Upper lobe of left lung (tissue), 6 donors: Measurements from ENCODE around the gene RB1. TPM values are rescaled to one million over a fixed set of nuclear protein-coding genes. Genes with fewer than 3 reads are reported as not detected.

Source experiments
- ATAC-seq, 2 donors: fragments of 200-7000 bp; cut with Tn5 transposase; one replicate each; pipeline ENCODE4 v1.9.1; 2022; ENCODE audit warnings: mild to moderate bottlenecking in 2 of 2, moderate library complexity in 2 of 2; ENCODE audit not compliant: low FRiP score in 2 of 2
- DNase-seq, 2 donors: peaks; one replicate each; pipeline ENCODE4 v3.0.0-alpha.2; 2019 to 2020
- H3K27ac ChIP-seq, 4 donors: fragments of 200-600 bp; sonication (generic); one replicate each; pipeline ENCODE4 v1.5.1; 2016 to 2019
- H3K27me3 ChIP-seq, 4 donors: fragments of 200-600 bp; sonication (generic); one replicate each; pipeline ENCODE4 v1.5.1; 2017 to 2019
- H3K36me3 ChIP-seq, 4 donors: fragments of 200-600 bp; sonication (generic); one replicate each; pipeline ENCODE4 v1.5.1; 2016 to 2019
- H3K4me1 ChIP-seq, 4 donors: fragments of 200-600 bp; sonication (generic); one replicate each; pipeline ENCODE4 v1.5.1; 2018 to 2019
- H3K4me3 ChIP-seq, 4 donors: fragments of 200-600 bp; sonication (generic); one replicate each; pipeline ENCODE4 v1.5.1; 2017 to 2019; ENCODE audit warnings: mild to moderate bottlenecking in 2 of 4, moderate library complexity in 1 of 4
- H3K9me3 ChIP-seq, 4 donors: fragments of 200-600 bp; sonication (generic); one replicate each; pipeline ENCODE4 v1.5.1; 2018 to 2019
- CTCF ChIP-seq, 6 experiments: fragments of 450-650 bp in 4 of 6; fragments of 200-600 bp in 2 of 6; sonication (generic) in 2 of 6; IDR thresholded peaks; one replicate each; pipeline ENCODE4 v1.5.1; 2016 to 2019; ENCODE audit warnings: antibody characterized with exemption in 6 of 6
- EP300 ChIP-seq, 4 donors: sonication (generic); formaldehyde crosslinking; IDR thresholded peaks; one replicate each; pipeline ENCODE4 v1.5.1; 2017; ENCODE audit warnings: antibody characterized with exemption in 4 of 4, control low read depth in 2 of 4
- POLR2A ChIP-seq, 4 donors: fragments of 450-650 bp; IDR thresholded peaks; one replicate each; pipeline ENCODE4 v1.5.1; 2016 to 2017; ENCODE audit warnings: antibody characterized with exemption in 4 of 4, mild to moderate bottlenecking in 2 of 4
- POLR2AphosphoS5 ChIP-seq, 2 donors: sonication (generic); formaldehyde crosslinking; IDR thresholded peaks; one replicate each; pipeline ENCODE4 v1.5.1; 2017; ENCODE audit warnings: antibody characterized with exemption in 2 of 2
- WGBS, 2 donors: methylation state at CpG; one replicate each; pipeline ENCODE4 v1.1.5; 2017 to 2018; 5-methylcytosine and 5-hydroxymethylcytosine counted together
- total RNA-seq, 6 donors: library from RNA; depleted of rRNA in 4 of 6; stranded (reverse); fragments of >200 nt in 4 of 6; gene quantifications; one replicate each; pipeline versions ENCODE4 v1.1.0 to v1.2.1, GENCODE V29; 2016 to 2021
- donor health status: DM: no; HTN: no; CAD: no; lungs with moderate emphysema.
- donor health status: DM: no; HTN: yes; CAD: no; lungs with severe emphysema.

RB1 gene
- total RNA-seq, 6 donors from 2014 or later = 20.2 to 46.6 (median 32.9) TPM

GRCh38 chr13:48515732-48516131, 212.2 kb downstream of the RB1 start:
- ATAC-seq (no peak), DNase-seq (peak in 1 of 2 donors; percentile 33)
- H3K27me3 ChIP-seq = no peaks in the 10 kb centered on the region
- H3K9me3 ChIP-seq = no peaks in the 10 kb centered on the region
- peaks cover 0 to 7% (median 3%) of the 10 kb centered on the region in 4 donors for H3K36me3 ChIP-seq
- H3K27ac ChIP-seq = no peak overlapping the region
- no peaks in the 10 kb centered on the region for H3K4me1 ChIP-seq
- no peak for TF ChIP-seq EP300 (IDR thresholded peaks at IDR 0.05)
- TF ChIP-seq POLR2AphosphoS5 (IDR thresholded peaks at IDR 0.05) = no peak
- TF ChIP-seq CTCF (IDR thresholded peaks at IDR 0.05) = no peak
- TF ChIP-seq POLR2A (IDR thresholded peaks at IDR 0.05) = no peak
- WGBS, 2 donors = 94 to 96% methylated on average over 5 to 6 of the region's 6 CpGs
- H3K4me3 ChIP-seq = no peak overlapping the region

GRCh38 chr13:48518083-48518482, 214.5 kb downstream of the RB1 start:
- no peak overlapping the region for H3K4me3 ChIP-seq
- H3K4me1 ChIP-seq = no peaks in the 10 kb centered on the region
- ATAC-seq (no peak), DNase-seq (no peak)
- no peak overlapping the region for H3K27ac ChIP-seq
- peaks cover 0 to 3% (median 0%) of the 10 kb centered on the region in 4 donors for H3K36me3 ChIP-seq
- no peaks in the 10 kb centered on the region for H3K27me3 ChIP-seq
- 91 to 95% methylated on average over 1 of the region's 1 CpG for WGBS, 2 donors
- H3K9me3 ChIP-seq = no peaks in the 10 kb centered on the region
- TF ChIP-seq CTCF (IDR thresholded peaks at IDR 0.05) (no peak), EP300 (IDR thresholded peaks at IDR 0.05) (no peak), POLR2A (IDR thresholded peaks at IDR 0.05) (no peak), POLR2AphosphoS5 (IDR thresholded peaks at IDR 0.05) (no peak)

GRCh38 chr13:48526286-48526685, 222.7 kb downstream of the RB1 start:
- Histone ChIP-seq H3K27ac (no peak overlapping the region), H3K4me1 (peaks cover 3 to 7% (median 3%) of the 10 kb centered on the region in 4 donors), H3K4me3 (no peak overlapping the region), H3K9me3 (no peaks in the 10 kb centered on the region), H3K36me3 (no peaks in the 10 kb centered on the region), H3K27me3 (no peaks in the 10 kb centered on the region)
- TF ChIP-seq CTCF (IDR thresholded peaks at IDR 0.05) = no peak
- no peak for TF ChIP-seq EP300 (IDR thresholded peaks at IDR 0.05)
- TF ChIP-seq POLR2AphosphoS5 (IDR thresholded peaks at IDR 0.05) = no peak
- no peak for TF ChIP-seq POLR2A (IDR thresholded peaks at IDR 0.05)
- no peak for ATAC-seq
- no peak for DNase-seq
- WGBS, 2 donors = 88 to 95% methylated on average over 10 of the region's 10 CpGs

- Histone ChIP-seq H3K27ac (no peak overlapping the region), H3K9me3 (no peaks in the 10 kb centered on the region), H3K36me3 (no peaks in the 10 kb centered on the region), H3K27me3 (no peaks in the 10 kb centered on the region), H3K4me1 (peaks cover 8 to 16% (median 9%) of the 10 kb centered on the region in 4 donors), H3K4me3 (no peak overlapping the region)
- DNase-seq (no peak), ATAC-seq (no peak)
- 63 to 69% methylated on average over 2 of the region's 2 CpGs for WGBS, 2 donors
- no peak for TF ChIP-seq CTCF (IDR thresholded peaks at IDR 0.05)
- TF ChIP-seq POLR2A (IDR thresholded peaks at IDR 0.05) = no peak
- no peak for TF ChIP-seq POLR2AphosphoS5 (IDR thresholded peaks at IDR 0.05)
- TF ChIP-seq EP300 (IDR thresholded peaks at IDR 0.05) = no peak
These were observed 224.4 kb downstream of the RB1 start for GRCh38 chr13:48527955-48528354.

GRCh38 chr13:48528720-48529119, 225.2 kb downstream of the RB1 start:
- Histone ChIP-seq H3K4me1 (peaks cover 12 to 20% (median 15%) of the 10 kb centered on the region in 4 donors), H3K9me3 (no peaks in the 10 kb centered on the region), H3K4me3 (no peak overlapping the region), H3K36me3 (no peaks in the 10 kb centered on the region), H3K27me3 (no peaks in the 10 kb centered on the region), H3K27ac (no peak overlapping the region)
- 77 to 80% methylated on average over 3 of the region's 3 CpGs for WGBS, 2 donors
- DNase-seq (no peak), ATAC-seq (no peak)
- TF ChIP-seq EP300 (IDR thresholded peaks at IDR 0.05) (no peak), CTCF (IDR thresholded peaks at IDR 0.05) (no peak), POLR2AphosphoS5 (IDR thresholded peaks at IDR 0.05) (no peak), POLR2A (IDR thresholded peaks at IDR 0.05) (no peak)
